Keratinocyte (primary cell): ENCODE data around the gene OTUD5. TPM values are rescaled to one million over a fixed set of nuclear protein-coding genes. Genes with fewer than 3 reads are reported as not detected.

Experiments
- DNase-seq: peaks from one replicate; pipeline ENCODE4 v3.0.0-alpha.2; 2011; ENCODE audit warnings: low read depth, missing footprints, low spot score
- FAIRE-seq: peaks from 2 replicates; lab custom pipeline; 2011; peaks lifted over from hg19 to GRCh38; lab: Jason Lieb, UNC
- H2AFZ ChIP-seq: 2 replicates; pipeline ENCODE4 v1.6.0; 2012; ENCODE audit warnings: low read length, control low read depth, inconsistent platforms; ENCODE audit not compliant: control insufficient read depth
- H3K27ac ChIP-seq: 2 replicates; pipeline ENCODE4 v1.5.1; 2011; ENCODE audit warnings: low read length; ENCODE audit not compliant: control insufficient read depth, insufficient read depth
- H3K27me3 ChIP-seq: 3 replicates; pipeline ENCODE4 v1.6.0; 2011; ENCODE audit warnings: low read length; ENCODE audit not compliant: control insufficient read depth, insufficient read depth; ENCODE audit errors: extremely low read depth
- H3K36me3 ChIP-seq, 2 experiments: 2 replicates in 1 of 2; 3 replicates in 1 of 2; pipeline ENCODE4 v1.5.1; 2011; ENCODE audit warnings: low read length in 2 of 2, mild to moderate bottlenecking in 1 of 2; ENCODE audit not compliant: control insufficient read depth in 2 of 2, insufficient read depth in 2 of 2; ENCODE audit errors: extremely low read depth in 1 of 2
- H3K4me1 ChIP-seq: 3 replicates; pipeline ENCODE4 v1.5.1; 2011; ENCODE audit warnings: low read length; ENCODE audit not compliant: control insufficient read depth, insufficient read depth; ENCODE audit errors: extremely low read depth
- H3K4me2 ChIP-seq: 3 replicates; pipeline ENCODE4 v1.6.0; 2011; ENCODE audit warnings: low read depth, low read length; ENCODE audit not compliant: control insufficient read depth, insufficient read depth; ENCODE audit errors: extremely low read depth
- H3K4me3 ChIP-seq, 3 experiments: fragments of 200-600 bp in 1 of 3; sonication (generic) in 1 of 3; 2 replicates in 2 of 3; 3 replicates in 1 of 3; pipeline ENCODE4 v1.5.1; 2011 to 2016; ENCODE audit warnings: low read length in 3 of 3, mild to moderate bottlenecking in 3 of 3, control low read depth in 2 of 3, inconsistent platforms in 1 of 3, low read depth in 1 of 3, mixed read lengths in 1 of 3, mixed run types in 1 of 3, moderate library complexity in 1 of 3; ENCODE audit not compliant: control insufficient read depth in 2 of 3, insufficient read depth in 2 of 3; ENCODE audit errors: extremely low read depth in 1 of 3
- H3K79me2 ChIP-seq: 2 replicates; pipeline ENCODE4 v1.6.0; 2012; ENCODE audit warnings: low read length; ENCODE audit not compliant: control insufficient read depth, insufficient read depth
- H3K9ac ChIP-seq: 3 replicates; pipeline ENCODE4 v1.6.0; 2011; ENCODE audit warnings: low read length; ENCODE audit not compliant: control insufficient read depth, insufficient read depth; ENCODE audit errors: extremely low read depth
- H3K9me1 ChIP-seq: 3 replicates; pipeline ENCODE4 v1.6.0; 2011; ENCODE audit warnings: low read length; ENCODE audit not compliant: control insufficient read depth, insufficient read depth; ENCODE audit errors: extremely low read depth
- H3K9me3 ChIP-seq: 2 replicates; pipeline ENCODE4 v1.5.1; 2012; ENCODE audit warnings: low read depth, low read length; ENCODE audit not compliant: control insufficient read depth
- H4K20me1 ChIP-seq: 3 replicates; pipeline ENCODE4 v1.6.0; 2011; ENCODE audit warnings: low read length; ENCODE audit not compliant: control insufficient read depth, insufficient read depth; ENCODE audit errors: extremely low read depth
- CTCF ChIP-seq, 3 experiments: IDR thresholded peaks in 1 of 3; conservative IDR thresholded peaks in 1 of 3; optimal IDR thresholded peaks in 1 of 3; 2 replicates in 2 of 3; 3 replicates in 1 of 3; pipeline versions ENCODE3 to v1.5.1; 2011; ENCODE audit warnings: low read length in 3 of 3, mild to moderate bottlenecking in 3 of 3, moderate library complexity in 2 of 3, control low read depth in 1 of 3, inconsistent platforms in 1 of 3; ENCODE audit not compliant: insufficient read depth in 2 of 3; ENCODE audit errors: extremely low read depth in 1 of 3
- EZH2 ChIP-seq: IDR thresholded peaks from one replicate; pipeline ENCODE4 v1.6.1; 2012; ENCODE audit warnings: inconsistent platforms, mild to moderate bottlenecking, low read length, moderate library complexity
- dilution Hi-C: fragments of 300-500 bp; cut with MboI; formaldehyde crosslinking; loops from one replicate; pipeline ENCODE4 v1.7.0; 2020; ENCODE audit warnings: low sequenced_read_pairs; ENCODE audit not compliant: extremely low pct_ligation_motif_present
- polyA plus RNA-seq, 5 experiments: library from polyadenylated mRNA; depleted of rRNA in 3 of 5; stranded (reverse) in 3 of 5; stranded (forward) in 1 of 5; unstranded in 1 of 5; fragments of >200 nt; gene quantifications; 1 replicate in 1 of 5; 2 replicates in 3 of 5; 3 replicates in 1 of 5; pipeline versions ENCODE4 v1.2.1 to v1.2.3, GENCODE V29; 2011 to 2012; ENCODE audit warnings: missing spikeins in 2 of 5, low read depth in 1 of 5, low replicate concordance in 1 of 5

Gene OTUD5
- polyA plus RNA-seq, 1 donor (not counting 4 experiments of a cell fraction or from before 2014, with no cell fraction given) = 40.3 TPM

GRCh38 chrX:48957827-48958634 is 624 bp upstream of the OTUD5 start:
- no peak for TF ChIP-seq EZH2
- TF ChIP-seq CTCF (optimal IDR thresholded peaks at IDR 0.05 in 1 of 3, IDR thresholded peaks at IDR 0.05 in 1 of 3, conservative IDR thresholded peaks at IDR 0.05 in 1 of 3; ENCODE audit: extremely low read depth in 1 of 3, insufficient read depth in 2 of 3, low read length in 3 of 3) = no peak
- H3K27me3 ChIP-seq = no peaks in the 10 kb centered on the region
- H3K36me3 ChIP-seq = peaks cover 4 to 14% of the 10 kb centered on the region in 2 experiments
- peak overlapping the region; percentile 98 for H3K27ac ChIP-seq
- DNase-seq (peak; percentile 81), FAIRE-seq (peak; percentile 51)
- no peaks in the 10 kb centered on the region for H3K9me1 ChIP-seq
- H3K4me2 ChIP-seq = peak overlapping the region; percentile 72
- H3K4me1 ChIP-seq = peaks cover 11% of the 10 kb centered on the region
- H3K9me3 ChIP-seq = no peaks in the 10 kb centered on the region
- peak overlapping the region; percentile 87 for H2AFZ ChIP-seq
- dilution Hi-C loops = no loop called here
- peaks cover 41% of the 10 kb centered on the region for H3K79me2 ChIP-seq
- H3K4me3 ChIP-seq = peak overlapping the region; percentile 53 to 74 (median 67)
- H3K9ac ChIP-seq = peak overlapping the region; percentile 95
- H4K20me1 ChIP-seq = no peaks in the 10 kb centered on the region

GRCh38 chrX:48956728-48957414 is 536 bp downstream of the OTUD5 start:
- Histone ChIP-seq H3K4me1 (peaks cover 11% of the 10 kb centered on the region), H3K4me2 (peak overlapping the region; percentile 82), H3K36me3 (peaks cover 5 to 14% of the 10 kb centered on the region in 2 experiments), H2AFZ (no peak overlapping the region), H4K20me1 (no peaks in the 10 kb centered on the region), H3K27ac (peak overlapping the region; percentile 41), H3K9me1 (no peaks in the 10 kb centered on the region), H3K9ac (peak overlapping the region; percentile 95), H3K9me3 (no peaks in the 10 kb centered on the region), H3K4me3 (peak overlapping the region; percentile 53 to 68 (median 55)), H3K79me2 (peaks cover 50% of the 10 kb centered on the region), H3K27me3 (no peaks in the 10 kb centered on the region)
- no peak for FAIRE-seq
- dilution Hi-C loops = no loop called here
- TF ChIP-seq EZH2 = no peak
- no peak for TF ChIP-seq CTCF (optimal IDR thresholded peaks at IDR 0.05 in 1 of 3, IDR thresholded peaks at IDR 0.05 in 1 of 3, conservative IDR thresholded peaks at IDR 0.05 in 1 of 3; ENCODE audit: extremely low read depth in 1 of 3, insufficient read depth in 2 of 3, low read length in 3 of 3)
- DNase-seq = no peak
